ELR (cell line): ENCODE measurements around the gene AKAP1.
"Not testable (repeated sequence)": the region's sequence is repeated elsewhere in the genome, so short reads cannot be mapped to it uniquely, and the experiment has no call there.

Source experiments
- DNase-seq: peaks from one replicate; pipeline ENCODE4 v3.0.0-alpha.2; 2015; ENCODE audit warnings: low read depth

Gene AKAP1

GRCh38 chr17:57075193-57075592 is 9.9 kb upstream of the AKAP1 start:
- no peak for DNase-seq

DNA sequence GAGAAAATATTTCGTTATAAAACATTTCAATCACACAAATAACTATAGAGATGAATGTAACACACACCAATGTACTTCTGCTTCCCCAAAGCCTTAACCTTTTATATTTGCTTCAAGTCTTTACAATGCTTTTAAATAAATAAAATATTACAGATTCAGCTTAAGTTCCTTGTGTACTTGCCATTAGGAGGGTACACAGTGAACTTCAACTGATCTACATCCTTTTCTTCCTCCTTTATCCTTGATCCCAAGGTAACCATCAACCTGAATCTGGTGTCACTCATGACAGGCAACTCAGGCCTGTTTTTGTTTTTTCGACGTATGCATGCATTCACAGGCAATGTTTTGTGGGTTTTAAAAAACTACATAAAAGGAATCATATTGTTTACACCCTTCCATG is 9.3 kb upstream of the AKAP1 start:
- no peak for DNase-seq

DNA sequence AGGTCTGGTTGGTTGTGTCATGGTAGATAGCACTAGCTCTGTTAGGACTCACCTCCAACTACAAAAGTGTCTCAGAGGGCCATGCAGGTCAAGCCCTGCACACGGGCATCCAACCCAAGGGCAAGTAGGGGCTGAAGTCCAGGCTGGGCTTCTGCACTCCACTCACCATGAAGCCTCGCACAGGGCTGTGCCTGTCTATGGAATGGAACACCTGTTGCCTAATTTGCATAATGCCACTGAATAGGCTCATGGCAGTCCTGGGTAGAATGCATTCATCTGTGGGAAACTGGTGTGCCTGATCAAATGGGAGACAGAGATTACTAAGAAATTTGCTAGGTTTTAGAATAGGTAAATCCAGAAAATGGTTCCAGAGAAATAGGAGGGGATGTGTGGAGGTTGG is 8.0 kb upstream of the AKAP1 start:
- no peak for DNase-seq

- no peak for DNase-seq
These were observed 6.8 kb upstream of the AKAP1 start for GRCh38 chr17:57078274-57078673.

DNA sequence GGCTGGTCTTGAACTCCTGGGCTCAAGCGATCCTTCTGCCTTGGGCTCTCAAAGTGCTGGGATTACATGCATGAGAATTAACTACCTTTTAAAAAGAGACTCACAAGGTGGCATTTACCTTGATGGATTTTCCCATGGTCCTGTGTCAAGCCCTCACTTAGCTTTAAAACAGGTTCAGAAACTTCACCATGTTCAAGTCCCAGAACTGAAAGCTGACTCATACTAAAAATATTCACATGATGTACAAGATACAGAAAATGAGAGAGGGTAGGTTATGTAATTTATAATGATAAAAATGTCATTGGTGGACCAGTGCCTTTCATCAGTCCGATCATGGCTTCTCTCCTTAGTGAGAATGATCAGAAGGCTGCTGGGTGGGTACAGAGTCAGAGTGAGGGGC is 4.3 kb upstream of the AKAP1 start:
- DNase-seq: peak; percentile 53

DNA sequence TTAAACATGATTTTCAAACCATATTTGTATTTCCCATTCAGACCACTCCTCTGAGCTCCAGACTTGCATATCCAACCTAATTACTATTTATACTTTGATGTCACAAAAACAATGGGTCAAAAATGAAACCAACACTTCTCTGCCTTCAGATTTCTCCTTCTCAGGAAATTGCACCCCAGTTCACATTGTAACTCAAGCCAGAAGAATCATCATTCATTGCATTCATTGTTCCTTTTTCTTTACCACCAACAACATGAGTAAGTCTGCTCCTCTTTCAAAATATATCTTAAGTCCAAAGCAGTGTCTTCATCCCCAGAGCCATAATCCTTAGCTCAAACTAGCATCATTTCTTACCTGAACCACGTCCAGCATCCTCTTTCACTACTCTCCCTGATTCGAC is 2.6 kb upstream of the AKAP1 start:
- DNase-seq: no peak

GRCh38 chr17:57084361-57084801 is 665 bp upstream of the AKAP1 start:
- DNase-seq: no peak

DNA sequence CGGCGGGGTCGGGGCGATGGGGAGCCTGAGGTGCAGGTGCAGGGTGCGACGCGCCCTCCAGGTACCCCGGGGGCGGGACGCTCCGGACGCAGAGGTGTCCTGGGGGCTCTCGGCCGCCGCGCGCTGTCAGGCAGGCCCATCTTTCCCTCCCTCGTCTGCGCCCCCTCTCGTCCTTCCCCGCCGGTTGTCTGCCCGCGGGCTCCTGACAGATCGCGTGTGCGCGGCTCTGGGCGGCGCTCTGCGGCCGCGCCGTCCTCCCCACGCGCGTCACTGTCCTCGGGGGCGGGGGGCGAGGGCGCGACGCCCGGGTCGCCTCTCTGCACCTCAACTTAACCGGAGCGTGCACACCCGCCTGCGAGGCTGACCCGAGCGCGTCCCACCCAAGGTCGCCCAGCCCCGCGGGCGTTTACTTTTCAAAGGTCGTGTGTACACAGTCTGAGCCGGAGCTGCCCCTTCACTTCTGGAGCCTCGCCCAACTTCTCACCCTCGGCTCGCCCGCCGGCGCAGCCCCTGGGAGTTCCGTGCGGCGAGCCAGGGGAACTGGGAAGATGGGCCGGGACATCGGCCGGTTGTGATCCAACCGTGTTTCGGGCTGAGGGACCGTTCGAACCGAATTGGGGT is 512 bp downstream of the AKAP1 start:
- peak; percentile 71 for DNase-seq

- peak; percentile 62 for DNase-seq
These were observed 1.3 kb downstream of the AKAP1 start for GRCh38 chr17:57086069-57086930.

GRCh38 chr17:57088298-57088697 is 3.3 kb downstream of the AKAP1 start:
- DNase-seq: no peak

GRCh38 chr17:57089391-57089790 is 4.3 kb downstream of the AKAP1 start:
- DNase-seq: no peak

DNA sequence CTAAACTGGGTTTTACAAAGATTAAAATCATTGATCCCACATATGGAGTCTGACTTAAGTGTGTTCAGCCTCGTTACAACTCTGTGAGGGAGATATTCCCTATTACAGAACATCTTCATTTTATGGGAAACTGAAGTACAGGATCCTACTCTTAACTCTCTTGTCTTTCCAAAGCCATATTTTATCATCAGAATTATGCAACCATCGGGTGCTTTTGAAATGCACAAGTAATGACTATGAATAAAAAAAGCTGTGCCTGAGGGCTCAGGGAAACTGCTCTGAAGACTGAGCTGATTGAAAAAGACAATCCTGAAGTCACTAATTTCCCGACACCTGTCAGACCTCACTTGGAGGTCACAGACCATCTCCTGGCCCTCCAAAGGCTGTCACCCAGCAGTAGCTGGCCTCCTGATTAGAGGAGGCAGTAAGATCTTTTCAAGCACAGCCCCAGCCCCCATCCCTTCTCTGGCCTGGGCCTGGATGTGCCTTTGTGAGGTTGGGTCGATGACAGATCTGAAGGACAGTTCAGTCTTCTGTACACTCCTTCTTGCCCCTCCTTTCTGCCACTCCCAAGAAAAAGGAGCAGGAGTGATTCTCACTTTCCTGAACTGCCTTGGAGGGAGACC is 5.6 kb downstream of the AKAP1 start:
- DNase-seq: peak; percentile 18

DNA sequence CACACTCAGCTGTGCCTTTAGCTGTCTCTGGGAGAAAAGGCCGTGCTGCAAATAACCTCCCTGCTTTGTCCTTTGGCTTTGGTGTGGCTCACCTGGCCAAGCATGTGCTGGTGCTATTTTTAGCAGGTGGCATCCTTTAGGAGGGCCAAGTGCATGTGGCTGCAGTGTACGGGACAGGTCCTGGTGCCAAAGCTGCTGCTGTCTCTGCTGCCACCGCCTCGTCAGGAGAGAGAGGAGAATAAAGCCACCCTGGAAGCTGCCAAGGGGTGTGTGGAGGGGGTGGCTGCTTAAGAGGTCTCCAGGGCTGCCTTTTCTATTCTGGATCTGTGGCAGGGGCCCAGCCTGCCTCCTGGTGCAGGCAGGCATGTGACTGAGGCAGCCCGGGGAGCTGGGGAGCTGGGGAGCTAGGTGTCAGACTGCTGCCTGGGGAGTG is 6.2 kb downstream of the AKAP1 start:
- DNase-seq: no peak

- DNase-seq: no peak
These were observed 7.1 kb downstream of the AKAP1 start for GRCh38 chr17:57092171-57092570.

DNA sequence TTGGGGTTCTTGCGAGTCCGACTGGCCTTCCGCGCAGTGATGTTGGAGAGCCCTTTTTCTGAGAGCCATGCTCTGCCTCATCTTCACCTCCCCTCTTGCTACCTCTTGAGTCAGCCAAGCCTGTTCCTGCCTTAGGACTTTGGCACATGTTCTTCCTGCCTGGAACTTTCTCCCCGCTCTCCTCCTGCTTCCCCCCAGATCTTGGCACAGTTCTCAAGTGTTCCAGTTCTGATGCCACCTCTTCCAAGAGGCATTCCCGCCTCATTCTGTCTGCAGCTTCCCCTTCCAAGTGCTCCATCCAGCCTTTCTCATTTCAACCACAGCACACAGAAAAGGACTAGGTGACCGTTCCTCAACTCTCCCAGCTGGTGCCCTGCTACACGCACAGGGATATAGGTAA is 7.7 kb downstream of the AKAP1 start:
- no peak for DNase-seq

DNA sequence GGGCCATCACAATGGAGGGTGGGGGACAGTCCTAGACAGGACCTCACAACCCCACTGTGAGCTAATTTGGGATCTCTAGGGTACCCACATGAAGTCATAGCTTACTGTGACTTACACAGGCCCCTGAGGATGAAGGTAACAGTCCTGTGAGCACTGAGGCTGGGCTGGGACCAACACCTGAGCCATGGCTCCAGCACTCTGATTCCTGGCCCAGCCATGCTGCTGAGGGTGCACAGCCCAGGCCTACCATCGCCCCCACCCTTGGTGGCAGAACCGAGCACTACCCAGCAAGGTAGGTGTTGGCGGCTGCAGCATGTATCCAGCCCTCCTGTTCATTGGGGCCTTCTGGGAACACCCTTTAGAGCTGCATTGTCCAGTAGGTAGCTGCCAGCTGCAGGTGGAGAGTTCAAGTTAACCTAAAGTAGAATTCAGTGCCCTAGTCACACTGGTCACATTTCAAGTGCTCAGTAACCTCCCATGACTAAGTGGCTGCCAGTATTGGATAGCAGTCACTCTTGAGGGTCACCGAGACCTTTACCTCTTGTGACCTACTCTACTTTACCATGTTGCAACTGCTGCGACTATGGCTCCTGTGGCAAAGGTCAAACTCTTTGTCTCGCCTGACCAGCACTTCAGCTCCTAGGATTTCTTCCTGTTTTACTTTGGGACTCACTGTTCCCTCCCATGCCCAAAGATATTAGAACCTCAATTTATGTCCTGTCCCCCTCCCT is 11.6 kb downstream of the AKAP1 start:
- no peak for DNase-seq

GRCh38 chr17:57097832-57098421 is 12.9 kb downstream of the AKAP1 start:
- peak; percentile 61 for DNase-seq

DNA sequence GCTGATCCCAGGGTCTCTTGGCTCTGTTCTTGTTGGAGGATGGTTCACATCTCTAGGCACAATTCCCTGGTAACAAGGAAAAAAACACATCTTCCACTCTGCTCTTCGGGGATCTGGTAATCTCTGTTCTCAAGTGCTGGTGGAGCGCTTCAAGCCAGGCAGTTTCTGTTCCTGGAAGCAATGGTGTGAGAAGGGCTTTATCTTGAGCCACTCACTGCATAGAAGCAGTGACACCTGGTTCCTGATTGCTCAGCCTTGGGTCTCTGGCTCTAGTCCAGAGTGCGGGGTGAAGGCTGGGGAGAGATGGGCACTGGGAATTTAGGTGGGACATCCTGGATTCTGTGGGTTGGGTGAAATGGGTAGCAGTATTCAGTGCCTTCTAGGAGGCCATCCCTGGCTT is 14.1 kb downstream of the AKAP1 start:
- no peak for DNase-seq

GRCh38 chr17:57102122-57102521 is 17.1 kb downstream of the AKAP1 start:
- no peak for DNase-seq

- not testable (repeated sequence) for DNase-seq
These were observed 17.6 kb downstream of the AKAP1 start for GRCh38 chr17:57102660-57103059.

- peak; percentile 85 for DNase-seq
These were observed 19.6 kb downstream of the AKAP1 start for GRCh38 chr17:57104461-57105175.
